OCI-LY3 (cell line): ENCODE results near the gene AKNAD1.
"Not testable (repeated sequence)": the region's sequence is repeated elsewhere in the genome, so short reads cannot be mapped to it uniquely, and the experiment has no call there.

Experiments used
- H2AFZ ChIP-seq: fragments of 200-600, 300-600 bp; shearing (Covaris generic); 2 replicates; pipeline ENCODE4 v1.6.0; 2014; ENCODE audit warnings: antibody characterized with exemption, low read depth, low read length
- H3K27ac ChIP-seq: fragments of 200-600, 300-600 bp; sonication (generic); 2 replicates; pipeline ENCODE4 v1.5.1; 2014; ENCODE audit warnings: mild to moderate bottlenecking, low read length, moderate library complexity, mixed read lengths
- H3K27me3 ChIP-seq: fragments of 200-600, 300-600 bp; sonication (generic); 2 replicates; pipeline ENCODE4 v1.6.1; 2014; ENCODE audit warnings: low read depth, low read length, mixed read lengths
- H3K36me3 ChIP-seq: fragments of 200-600, 300-600 bp; sonication (generic); replicated peaks from 2 replicates; pipeline ENCODE3; 2014; ENCODE audit warnings: low read depth, low read length, mixed read lengths
- H3K4me1 ChIP-seq: fragments of 300-600, 200-600 bp; sonication (generic); 2 replicates; pipeline ENCODE4 v1.6.1; 2014; ENCODE audit warnings: low read length, mixed read lengths
- H3K4me2 ChIP-seq: fragments of 200-600, 300-600 bp; sonication (generic); 2 replicates; pipeline ENCODE4 v1.6.1; 2014; ENCODE audit warnings: low read length, mixed read lengths
- H3K4me3 ChIP-seq: fragments of 300-600, 200-600 bp; sonication (generic); 2 replicates; pipeline ENCODE4 v1.5.1; 2014; ENCODE audit warnings: antibody characterized with exemption, mild to moderate bottlenecking, low read length, moderate library complexity
- H3K79me2 ChIP-seq: fragments of 300-600, 200-600 bp; shearing (Covaris generic); 2 replicates; pipeline ENCODE4 v1.6.1; 2014; ENCODE audit warnings: mild to moderate bottlenecking, low read length, mixed read lengths
- H3K9ac ChIP-seq: fragments of 300-600, 200-600 bp; shearing (Covaris generic); 2 replicates; pipeline ENCODE4 v1.6.0; 2014; ENCODE audit warnings: mild to moderate bottlenecking, low read length, moderate library complexity
- H3K9me3 ChIP-seq: fragments of 200-600, 300-600 bp; shearing (Covaris generic); 2 replicates; pipeline ENCODE4 v1.6.1; 2014; ENCODE audit warnings: low read length, mixed read lengths; ENCODE audit not compliant: insufficient read depth
- H4K20me1 ChIP-seq: fragments of 200-600, 300-600 bp; sonication (generic); 2 replicates; pipeline ENCODE4 v1.6.1; 2016; ENCODE audit warnings: low read length, mixed read lengths; ENCODE audit not compliant: insufficient read depth
- CTCF ChIP-seq: fragments of 200-600, 300-600 bp; sonication (generic); IDR thresholded peaks from 2 replicates; pipeline ENCODE4 v1.5.1; 2014; ENCODE audit warnings: antibody characterized with exemption, low read length, low read depth
- EZH2phosphoT487 ChIP-seq: fragments of 200-600 bp; shearing (Covaris generic); IDR thresholded peaks from 2 replicates; pipeline ENCODE4 v1.6.1; 2018; ENCODE audit warnings: antibody characterized with exemption, mixed run types, low read depth

The AKNAD1 gene

GRCh38 chr1:108896146-108897145 is 39.6 kb upstream of the AKNAD1 start:
- Histone ChIP-seq H2AFZ (no peak overlapping the region), H3K4me2 (no peak overlapping the region), H3K9me3 (no peaks in the 10 kb centered on the region), H3K4me3 (no peak overlapping the region), H3K27me3 (no peaks in the 10 kb centered on the region), H3K4me1 (no peaks in the 10 kb centered on the region), H3K79me2 (no peaks in the 10 kb centered on the region), H3K27ac (no peak overlapping the region), H3K36me3 (no peaks in the 10 kb centered on the region), H4K20me1 (no peaks in the 10 kb centered on the region), H3K9ac (no peak overlapping the region)
- TF ChIP-seq CTCF (no peak), EZH2phosphoT487 (no peak)

DNA sequence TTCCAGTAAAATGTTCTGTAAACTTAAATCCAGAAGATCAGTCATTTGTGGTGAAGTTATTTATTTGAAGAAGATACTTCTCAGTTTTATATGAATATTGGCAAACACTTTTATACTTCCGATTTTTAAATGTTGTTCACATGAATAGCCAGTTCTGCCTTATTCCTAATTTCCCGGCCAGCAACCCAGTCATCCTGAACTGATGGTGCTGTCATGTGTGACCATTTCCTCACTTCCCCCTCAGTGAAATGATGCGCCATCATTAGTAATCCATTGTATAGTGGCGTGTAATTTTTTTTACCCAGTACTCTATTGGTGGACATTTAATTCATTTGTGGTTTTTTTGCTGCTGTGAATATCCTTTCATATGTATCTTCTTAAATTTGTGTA is 36.2 kb upstream of the AKNAD1 start:
- H2AFZ ChIP-seq, result no peak overlapping the region
- no peaks in the 10 kb centered on the region for H3K4me1 ChIP-seq
- no peak overlapping the region for H3K27ac ChIP-seq
- no peaks in the 10 kb centered on the region for H3K36me3 ChIP-seq
- H3K79me2 ChIP-seq, result no peaks in the 10 kb centered on the region
- H3K9me3 ChIP-seq, result no peaks in the 10 kb centered on the region
- no peak overlapping the region for H3K9ac ChIP-seq
- H3K27me3 ChIP-seq, result no peaks in the 10 kb centered on the region
- no peak overlapping the region for H3K4me2 ChIP-seq
- no peaks in the 10 kb centered on the region for H4K20me1 ChIP-seq
- no peak overlapping the region for H3K4me3 ChIP-seq
- TF ChIP-seq CTCF (no peak), EZH2phosphoT487 (no peak)

DNA sequence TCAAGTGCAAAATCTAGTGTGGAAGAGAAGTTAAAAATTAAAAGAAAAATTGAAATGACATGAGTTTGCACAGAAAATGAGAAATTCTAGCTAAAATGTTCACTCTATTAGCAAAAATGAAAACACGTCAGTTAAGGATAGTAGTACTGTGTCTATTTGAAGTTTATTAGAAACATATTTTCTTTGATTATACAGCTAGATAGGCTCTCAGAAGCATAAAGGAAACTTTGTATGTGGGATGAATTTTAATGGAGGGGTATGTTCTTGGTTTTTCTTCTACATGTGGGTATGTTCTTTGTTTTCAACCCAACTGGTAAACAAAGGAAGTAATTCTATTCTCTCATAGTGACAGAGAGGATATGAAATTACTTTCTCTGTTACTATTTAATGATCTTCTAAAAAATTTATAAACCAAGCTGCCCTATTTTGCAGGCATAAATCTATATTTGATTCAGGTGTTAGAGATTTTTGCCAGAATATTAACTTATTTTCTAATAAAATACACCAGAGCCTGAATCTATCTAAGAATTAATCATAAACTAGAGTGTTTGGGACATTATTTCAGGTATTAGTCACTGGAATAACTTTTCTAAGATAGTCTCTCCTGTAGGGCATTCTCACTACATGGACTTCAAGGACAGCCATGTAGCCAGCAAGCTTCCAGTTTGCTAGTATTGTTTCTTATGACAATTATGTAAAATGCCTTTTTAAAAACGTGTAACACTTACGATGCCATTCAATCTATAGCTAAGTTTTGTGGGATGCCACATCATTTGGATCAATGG is 35.7 kb upstream of the AKNAD1 start:
- Histone ChIP-seq H3K36me3 (no peaks in the 10 kb centered on the region), H3K27ac (no peak overlapping the region), H3K27me3 (no peaks in the 10 kb centered on the region), H3K4me1 (no peaks in the 10 kb centered on the region), H3K79me2 (no peaks in the 10 kb centered on the region), H2AFZ (no peak overlapping the region), H3K9ac (no peak overlapping the region), H4K20me1 (no peaks in the 10 kb centered on the region), H3K9me3 (no peaks in the 10 kb centered on the region), H3K4me2 (no peak overlapping the region), H3K4me3 (no peak overlapping the region)
- TF ChIP-seq EZH2phosphoT487, result no peak
- no peak for TF ChIP-seq CTCF

GRCh38 chr1:108889706-108890384 is 33.0 kb upstream of the AKNAD1 start:
- TF ChIP-seq EZH2phosphoT487 (no peak), CTCF (no peak)
- H3K4me3 ChIP-seq, result no peak overlapping the region
- H3K9ac ChIP-seq, result no peak overlapping the region
- no peaks in the 10 kb centered on the region for H3K9me3 ChIP-seq
- no peaks in the 10 kb centered on the region for H3K4me1 ChIP-seq
- H3K4me2 ChIP-seq, result no peak overlapping the region
- no peak overlapping the region for H3K27ac ChIP-seq
- no peak overlapping the region for H2AFZ ChIP-seq
- no peaks in the 10 kb centered on the region for H3K79me2 ChIP-seq
- H3K36me3 ChIP-seq, result no peaks in the 10 kb centered on the region
- H3K27me3 ChIP-seq, result no peaks in the 10 kb centered on the region
- H4K20me1 ChIP-seq, result no peaks in the 10 kb centered on the region

DNA sequence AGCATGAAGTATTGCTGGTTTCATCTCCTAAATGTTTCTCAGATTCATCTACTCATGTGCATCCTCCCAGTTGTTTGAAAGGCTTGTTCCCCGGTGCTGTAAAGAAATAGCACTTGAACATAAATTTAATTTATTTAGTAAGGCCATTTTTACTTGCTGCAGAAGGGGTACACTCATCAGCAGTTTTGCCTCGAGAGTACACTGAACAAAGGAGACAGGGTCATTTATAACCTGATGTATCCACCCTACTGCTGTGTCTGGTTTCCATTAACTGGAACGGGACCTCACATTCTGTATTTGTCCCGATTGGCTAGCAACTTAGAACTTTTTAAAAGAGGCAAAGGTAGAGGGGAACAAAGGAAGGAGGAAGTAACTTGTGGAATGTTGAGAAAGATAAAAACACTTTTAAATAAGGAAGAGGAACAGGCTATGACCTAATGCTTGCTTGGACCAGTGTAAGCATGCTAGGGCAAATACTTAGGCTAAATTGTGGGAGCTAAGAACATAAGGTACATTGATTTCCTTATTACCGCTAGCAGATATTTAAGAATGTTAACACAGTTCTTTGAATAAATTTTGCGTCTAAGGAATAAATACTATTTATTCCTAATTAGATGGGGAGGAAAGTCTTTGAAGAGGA is 32.2 kb upstream of the AKNAD1 start:
- H3K9me3 ChIP-seq, H3K36me3 ChIP-seq, H3K27me3 ChIP-seq, H3K9ac ChIP-seq, H3K79me2 ChIP-seq, H3K27ac ChIP-seq, H3K4me2 ChIP-seq, H2AFZ ChIP-seq, H3K4me1 ChIP-seq, H4K20me1 ChIP-seq, H3K4me3 ChIP-seq: not testable (repeated sequence)
